Stimulated activated CD4-positive, alpha-beta T cell treated with anti-CD3 and anti-CD28 coated beads, Interleukin-15, amount 100 ng/mL, for 24 hours (primary cell): ENCODE data around the gene FHAD1.

Experiments used
- DNase-seq: peaks from one replicate; pipeline ENCODE4 v3.0.0-alpha.2; 2020

FHAD1 gene

DNA sequence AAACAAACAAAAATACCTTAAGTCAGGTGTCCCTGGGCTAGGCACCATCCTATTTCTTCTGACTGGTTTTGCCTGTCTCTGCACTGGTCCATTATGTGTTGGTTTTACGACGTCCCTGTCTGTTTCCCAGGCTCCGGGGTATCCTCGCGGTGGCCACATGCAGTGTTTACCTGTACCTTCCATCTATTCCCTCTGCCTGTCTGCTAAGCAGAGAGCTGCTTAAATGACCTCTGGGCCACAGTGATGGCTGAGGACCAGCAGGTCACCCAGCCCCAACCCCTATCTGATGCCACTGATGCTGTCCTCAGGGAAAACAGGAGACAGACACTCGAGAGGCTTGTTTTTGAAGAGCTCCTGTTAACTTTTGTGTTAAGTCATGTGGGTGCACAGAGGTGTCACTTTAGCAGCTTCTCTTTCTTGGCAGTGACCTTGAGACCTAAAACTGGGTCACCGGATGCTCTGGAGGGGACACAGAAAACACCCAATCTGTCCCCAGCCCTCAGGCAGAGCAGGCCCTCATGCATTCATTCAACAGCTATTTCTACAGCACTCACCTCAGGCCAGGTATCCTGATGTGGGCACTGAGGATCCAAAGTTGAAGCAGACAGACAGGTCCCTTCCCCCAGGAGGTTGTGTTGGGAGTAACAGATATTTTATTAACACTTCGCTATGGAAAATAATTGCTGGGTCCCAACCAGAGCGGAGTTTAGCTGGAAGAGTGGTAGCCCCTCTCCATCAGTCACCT lies 158.3 kb downstream of the FHAD1 start:
- DNase-seq = no peak

DNA sequence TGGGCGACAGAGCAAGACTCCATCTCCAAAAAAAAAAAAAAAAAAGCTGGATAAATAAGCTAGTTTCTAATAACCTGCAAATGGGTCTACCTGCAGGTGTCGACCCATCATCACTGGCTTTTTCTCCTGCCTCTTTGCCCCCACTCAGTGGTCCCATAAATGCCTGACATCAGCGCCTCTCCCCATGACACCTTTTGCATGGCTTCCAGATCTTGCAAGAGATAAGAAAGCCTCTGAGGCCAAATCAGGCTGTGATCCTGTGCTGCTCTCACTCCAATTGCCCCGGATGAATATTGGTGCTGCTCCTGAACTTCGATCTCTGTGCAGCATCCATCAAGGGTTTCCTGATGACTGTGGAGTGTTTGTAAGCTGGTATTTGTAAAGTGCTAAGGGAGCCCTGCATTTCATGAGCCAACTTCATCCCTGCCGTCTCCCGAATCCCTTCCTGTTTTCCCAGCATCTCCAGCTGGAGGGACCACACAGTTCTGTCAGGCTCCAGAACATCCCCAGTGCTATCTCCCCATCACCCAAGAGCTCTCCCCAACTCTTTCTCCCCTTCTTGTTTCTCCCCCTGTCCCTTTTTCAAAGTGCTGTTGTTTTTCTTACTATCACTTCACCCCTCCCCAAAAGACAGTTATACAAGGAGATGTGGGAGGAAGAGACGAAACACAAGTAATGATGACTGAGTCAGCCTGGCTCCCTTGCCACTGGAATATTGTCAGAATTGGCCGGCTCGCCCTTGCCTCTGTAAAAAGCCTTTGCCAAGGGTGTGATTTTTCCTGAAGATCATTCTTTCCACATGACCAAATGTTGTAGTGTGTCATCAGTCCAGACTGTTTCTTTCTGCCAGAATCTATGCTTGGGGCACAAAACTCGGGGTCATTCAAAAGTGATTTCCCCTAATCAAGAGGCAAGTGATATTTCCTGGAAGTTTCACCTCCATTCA lies 159.9 kb downstream of the FHAD1 start:
- DNase-seq = no peak

DNA sequence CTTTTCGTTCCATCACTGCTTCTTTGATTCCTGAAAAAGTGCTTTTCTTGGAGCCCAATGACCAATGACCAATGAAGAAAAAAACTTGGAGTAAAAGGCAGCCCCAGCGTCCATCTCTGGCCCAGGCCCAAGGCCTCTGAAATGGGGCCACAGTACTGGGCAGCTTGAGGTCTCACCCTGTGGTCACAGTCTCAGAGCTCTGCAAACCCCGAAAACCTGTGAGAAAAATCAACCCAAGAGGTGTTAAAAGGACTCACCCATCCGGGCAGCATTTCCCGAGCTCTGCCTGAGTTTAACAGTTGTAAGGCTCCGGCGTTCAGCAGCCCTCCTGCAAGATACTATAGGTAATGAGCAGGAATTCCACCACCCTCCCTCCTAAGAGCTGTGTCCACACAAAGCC lies 160.6 kb downstream of the FHAD1 start:
- no peak for DNase-seq

DNA sequence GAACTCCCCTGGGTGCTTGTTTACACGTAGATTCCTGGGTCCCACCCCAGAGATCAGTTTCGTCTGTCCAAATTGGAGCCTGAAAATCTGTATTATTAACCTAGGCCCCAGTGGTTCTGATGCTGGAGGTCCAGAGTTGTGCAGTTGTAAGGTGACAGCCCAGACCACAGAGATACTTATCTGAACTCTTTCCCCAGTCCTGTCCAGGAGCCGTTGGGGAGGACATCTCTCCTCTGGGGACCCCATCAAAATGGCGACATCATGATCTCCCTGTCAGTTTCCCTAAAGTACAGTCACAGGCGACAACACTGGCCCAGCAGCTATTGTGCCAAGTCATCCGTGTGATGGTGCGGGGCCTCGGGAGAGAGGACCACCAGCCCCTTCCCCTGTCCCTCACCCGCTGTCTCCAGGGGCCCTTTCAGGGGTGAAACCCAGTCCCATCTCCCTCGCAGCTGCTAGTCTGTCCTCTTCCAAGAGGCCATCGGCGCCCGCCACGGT lies 161.9 kb downstream of the FHAD1 start:
- DNase-seq = no peak

DNA sequence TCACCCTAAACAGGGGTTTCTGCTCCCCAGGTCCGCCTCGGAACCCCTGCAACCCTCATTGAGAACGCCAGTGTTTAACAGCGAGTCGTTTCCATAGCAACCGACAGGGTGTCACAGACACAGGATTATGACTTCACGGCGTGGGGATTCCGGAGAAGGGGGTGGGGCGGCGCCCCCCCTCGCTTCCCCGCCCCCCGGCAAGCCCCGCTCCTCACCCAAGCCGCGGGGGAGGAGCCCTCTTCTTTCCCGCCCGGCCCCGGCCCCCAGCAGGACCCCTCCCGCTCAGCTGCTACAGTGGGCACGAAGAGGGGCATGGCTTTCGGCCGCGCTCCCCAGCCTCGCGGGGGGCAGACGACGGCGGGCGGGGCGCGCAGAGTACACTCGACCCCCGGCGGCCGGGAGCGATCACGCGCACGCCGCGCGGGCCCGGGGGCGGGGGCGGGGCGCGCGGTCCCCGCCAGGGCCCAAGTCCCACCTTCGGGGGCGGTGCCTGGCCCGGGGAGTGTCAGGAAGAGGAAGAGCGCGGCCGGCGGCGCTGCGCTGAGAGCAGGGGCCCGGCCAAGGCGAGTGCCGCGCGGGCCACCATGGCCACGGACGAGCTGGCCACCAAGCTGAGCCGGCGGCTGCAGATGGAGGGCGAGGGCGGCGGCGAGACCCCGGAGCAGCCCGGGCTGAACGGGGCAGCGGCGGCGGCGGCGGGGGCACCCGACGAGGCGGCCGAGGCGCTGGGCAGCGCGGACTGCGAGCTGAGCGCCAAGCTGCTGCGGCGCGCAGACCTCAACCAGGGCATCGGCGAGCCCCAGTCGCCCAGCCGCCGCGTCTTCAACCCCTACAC lies 162.6 kb downstream of the FHAD1 start, which contains the start of gene EFHD2:
Gene EFHD2, plus strand, starts transcription at position 501 of the 835 bp plus-strand sequence. Its CDS starts 84 bp downstream, at position 585.
- peak; percentile 93 for DNase-seq

DNA sequence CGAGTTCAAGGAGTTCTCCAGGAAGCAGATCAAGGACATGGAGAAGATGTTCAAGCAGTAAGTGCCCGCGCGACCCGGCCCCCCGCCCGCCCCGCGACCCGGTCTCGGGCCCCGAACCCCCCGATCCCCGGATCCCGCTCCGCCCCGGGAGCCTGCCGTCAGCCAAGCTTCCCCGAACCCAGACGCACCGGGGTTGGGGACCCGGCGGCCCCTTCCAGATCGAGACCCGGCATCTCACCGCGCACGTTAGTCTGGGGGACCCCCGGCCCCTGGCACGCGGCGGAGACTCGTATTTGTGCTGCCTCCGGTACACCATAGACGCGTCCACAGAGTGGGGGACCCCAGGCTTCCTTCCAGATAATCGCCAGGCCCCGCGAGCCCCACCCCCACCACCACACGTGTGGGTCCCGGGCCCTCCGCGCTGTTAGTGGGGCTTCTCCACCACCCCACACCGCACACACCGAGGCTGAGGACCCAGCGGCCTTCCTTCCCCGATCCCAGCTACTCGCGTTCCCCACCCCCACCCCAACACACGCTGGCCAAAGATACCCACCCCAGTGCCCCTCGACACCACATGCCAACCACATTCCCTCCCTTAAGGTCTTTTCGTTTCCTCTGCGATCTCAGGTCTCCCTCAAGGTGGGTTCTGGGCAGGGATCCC lies 163.3 kb downstream of the FHAD1 start:
- peak; percentile 38 for DNase-seq

DNA sequence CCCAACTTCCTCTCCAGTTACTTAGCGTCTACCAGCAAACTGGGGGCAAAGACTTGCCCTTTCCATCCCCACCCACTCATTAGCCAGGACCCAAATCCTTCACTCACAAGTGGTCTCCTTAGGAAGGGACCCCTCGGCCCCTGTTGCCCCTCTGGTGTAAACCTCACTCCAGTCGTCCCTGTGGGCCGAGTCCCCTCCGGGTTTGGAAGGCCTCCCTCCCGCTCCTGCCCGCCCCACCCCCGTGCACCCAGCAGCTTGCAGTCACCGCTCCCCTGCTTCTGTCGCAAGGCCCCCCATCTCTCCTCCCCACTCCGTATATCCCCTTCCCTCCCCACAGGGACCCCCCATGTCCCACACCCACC lies 163.8 kb downstream of the FHAD1 start:
- DNase-seq = peak; percentile 37

DNA sequence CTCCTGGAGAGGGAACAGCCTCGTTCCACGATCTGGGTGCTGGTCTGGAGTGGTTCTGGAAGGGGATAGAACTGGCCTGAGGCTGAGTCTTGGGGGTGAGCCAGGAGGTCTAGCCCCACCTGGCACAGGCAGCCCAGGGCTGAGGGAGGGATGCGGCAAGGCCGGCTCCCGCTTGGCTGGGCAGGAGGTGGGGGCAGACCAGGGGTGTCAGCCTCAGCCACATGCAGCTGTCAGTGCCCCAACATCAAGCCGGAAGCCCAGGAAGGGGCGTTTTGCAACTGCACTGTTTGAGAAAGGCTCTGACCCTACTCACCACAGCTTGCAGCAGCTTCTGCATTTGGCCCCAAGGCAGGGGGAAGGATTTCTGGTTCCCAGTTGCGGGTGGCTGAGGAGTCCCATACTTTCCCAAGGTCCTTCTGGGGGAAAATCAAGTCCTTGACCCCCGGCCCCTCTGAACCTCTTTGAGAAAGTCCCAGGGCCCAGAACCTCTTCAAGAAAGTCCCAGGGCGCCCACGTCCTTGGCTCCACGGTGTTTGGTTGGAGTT lies 164.6 kb downstream of the FHAD1 start:
- DNase-seq = peak; percentile 57

DNA sequence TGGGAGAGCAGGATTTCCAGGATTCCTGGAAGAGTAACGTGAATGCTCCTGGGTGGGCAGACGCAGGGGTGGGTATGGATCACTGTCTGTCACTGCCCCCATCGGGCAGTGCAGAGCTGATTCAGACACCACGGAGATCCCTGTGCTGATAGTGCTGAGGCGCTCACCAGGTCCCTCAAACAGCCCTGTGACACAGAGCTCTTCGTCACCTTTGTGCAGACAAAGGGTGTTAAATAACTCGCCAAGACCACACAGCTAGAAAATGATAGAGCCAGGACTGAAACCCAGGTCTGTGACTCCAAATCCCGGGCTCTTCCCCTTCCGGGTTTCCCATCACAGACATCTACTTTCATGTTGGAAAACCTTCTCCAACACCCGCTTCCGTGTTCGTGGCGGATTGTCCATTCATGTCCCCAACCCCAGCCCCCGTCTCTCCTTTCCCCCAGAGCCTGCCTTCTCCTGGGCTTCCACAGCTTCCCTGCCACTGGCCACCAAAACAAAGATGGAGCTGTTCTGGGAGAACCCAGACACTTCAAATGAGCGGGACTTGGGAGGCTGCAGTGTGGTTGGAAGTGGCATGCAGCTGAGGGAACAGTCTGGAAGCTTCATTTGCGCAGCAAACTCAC lies 165.3 kb downstream of the FHAD1 start:
- peak; percentile 61 for DNase-seq

DNA sequence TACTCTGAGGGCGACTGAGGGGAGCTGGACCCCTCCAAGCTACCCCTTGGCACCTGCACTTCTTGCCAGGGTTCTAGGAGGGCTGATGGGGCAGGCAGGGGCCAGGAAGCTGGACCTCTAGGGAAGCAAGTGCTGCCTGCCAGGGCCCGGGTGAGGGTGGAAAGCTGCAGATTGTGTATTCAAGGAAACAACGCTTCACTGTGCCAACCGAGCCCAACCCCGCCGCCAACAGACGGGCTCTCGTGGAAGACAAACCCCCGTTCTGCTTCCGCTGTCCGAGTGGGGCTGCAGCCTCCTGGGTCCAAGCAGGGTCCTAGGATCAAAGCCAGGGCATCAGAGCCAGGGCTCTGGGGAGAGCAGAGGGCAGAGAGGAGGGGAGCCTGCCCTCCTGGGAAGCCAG lies 165.8 kb downstream of the FHAD1 start:
- no peak for DNase-seq

DNA sequence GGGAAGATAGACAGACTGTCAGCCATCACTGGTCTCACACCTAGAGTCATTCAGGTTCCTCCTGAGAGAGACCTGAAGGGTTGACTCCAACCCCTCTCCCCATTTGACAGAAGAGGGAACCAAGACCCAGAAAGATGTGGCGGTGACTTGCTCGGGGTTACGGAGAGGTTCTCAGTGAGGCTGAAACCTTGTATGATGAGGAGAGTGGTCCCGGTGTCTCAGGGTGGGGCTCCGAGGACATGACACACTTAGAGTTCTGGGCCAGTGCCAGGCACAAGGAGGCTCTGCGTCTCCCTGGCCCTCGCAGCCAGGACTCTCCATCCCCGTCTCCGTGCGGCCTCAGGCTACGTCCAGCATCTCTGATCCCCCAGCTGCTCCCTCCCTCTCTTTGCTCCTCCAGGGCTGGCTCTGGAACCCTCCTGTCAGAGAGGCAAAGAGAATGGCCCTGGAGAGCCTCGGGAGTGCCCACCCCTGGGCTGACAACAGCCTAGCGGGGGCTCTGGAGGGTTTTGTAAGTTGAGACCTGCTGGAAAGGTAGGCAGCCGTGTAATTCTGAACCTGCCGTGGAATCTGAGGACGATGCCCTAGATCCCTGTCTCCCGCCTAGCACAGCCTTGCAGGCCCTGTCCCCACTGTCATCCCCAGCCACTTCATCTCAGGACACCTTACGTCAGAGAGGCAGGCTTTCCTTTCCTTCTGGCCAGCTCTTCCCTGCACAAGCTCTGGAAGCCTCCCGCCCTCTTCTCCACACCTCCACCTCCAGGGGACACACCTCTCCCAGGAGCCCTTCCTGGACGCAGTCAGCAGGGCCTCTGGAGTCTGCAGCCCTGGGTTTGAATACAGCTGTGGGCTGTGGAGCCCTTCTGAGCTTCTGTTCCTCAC lies 166.8 kb downstream of the FHAD1 start:
- DNase-seq = no peak

DNA sequence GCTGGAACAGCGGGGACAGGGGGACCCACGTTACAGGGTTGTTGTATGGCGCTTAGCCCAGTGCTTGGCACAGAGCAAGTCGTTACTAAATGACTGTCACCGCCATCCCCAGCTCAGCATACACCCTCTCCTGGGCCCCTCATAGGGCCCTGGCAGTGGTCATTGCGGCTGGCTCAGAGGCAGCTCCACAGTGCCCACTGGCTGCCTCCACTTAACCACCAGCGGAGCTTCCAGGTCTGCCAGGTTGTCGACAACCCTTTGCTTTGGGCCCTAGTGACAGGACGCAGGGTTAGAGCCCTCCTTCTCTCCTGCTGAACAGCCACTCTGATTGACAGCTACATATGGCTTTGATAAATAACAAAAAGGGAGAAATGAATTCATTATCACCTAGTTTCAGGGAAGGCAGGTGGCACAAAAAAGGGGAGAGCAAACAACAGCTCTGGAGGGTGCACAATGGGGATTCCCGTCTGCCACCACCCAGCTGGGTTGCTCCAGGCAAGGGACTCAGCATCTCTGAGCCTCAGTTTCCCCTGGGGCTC lies 167.5 kb downstream of the FHAD1 start:
- DNase-seq = no peak

DNA sequence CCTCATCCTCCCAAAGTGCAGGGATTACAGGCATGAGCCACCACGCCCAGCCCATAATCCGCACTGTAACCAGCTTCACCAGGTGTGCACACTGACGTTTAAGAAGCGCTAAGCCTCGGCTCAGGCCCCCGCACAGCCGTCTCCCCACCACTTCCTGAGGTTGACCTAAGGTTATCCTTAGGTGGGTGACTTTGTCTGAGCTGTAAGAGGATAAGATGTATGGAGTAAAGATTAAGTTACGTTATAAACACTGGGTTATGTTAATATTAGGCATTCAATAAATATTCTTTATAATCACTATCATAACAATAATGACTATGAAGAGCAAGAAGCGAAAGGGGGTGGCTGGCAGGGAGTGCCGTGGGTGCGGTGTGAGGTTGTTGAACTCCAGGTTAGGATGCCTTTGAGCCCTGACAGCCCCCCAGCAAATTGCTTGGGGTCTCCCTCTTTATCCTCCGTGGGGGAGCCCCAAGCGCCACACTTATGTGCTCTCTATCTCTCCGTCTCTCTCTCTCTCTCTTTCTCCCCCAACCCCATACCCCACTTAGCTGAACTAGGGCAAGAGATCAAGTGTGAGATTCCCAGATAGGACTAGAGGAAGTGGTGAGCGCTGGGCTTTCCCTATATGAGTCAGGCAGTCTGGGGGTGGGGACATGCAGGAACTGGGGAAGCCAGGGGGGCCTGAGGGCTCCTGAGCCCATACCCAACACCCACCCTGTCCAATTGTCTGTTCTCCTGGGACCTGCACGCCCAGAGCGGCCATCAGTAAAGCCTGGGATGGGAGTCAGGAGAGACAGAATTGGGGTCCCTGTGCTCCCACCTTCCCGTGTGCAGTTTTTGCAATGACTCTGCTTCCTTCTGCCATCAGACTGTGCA lies 170.3 kb downstream of the FHAD1 start:
- peak; percentile 67 for DNase-seq

DNA sequence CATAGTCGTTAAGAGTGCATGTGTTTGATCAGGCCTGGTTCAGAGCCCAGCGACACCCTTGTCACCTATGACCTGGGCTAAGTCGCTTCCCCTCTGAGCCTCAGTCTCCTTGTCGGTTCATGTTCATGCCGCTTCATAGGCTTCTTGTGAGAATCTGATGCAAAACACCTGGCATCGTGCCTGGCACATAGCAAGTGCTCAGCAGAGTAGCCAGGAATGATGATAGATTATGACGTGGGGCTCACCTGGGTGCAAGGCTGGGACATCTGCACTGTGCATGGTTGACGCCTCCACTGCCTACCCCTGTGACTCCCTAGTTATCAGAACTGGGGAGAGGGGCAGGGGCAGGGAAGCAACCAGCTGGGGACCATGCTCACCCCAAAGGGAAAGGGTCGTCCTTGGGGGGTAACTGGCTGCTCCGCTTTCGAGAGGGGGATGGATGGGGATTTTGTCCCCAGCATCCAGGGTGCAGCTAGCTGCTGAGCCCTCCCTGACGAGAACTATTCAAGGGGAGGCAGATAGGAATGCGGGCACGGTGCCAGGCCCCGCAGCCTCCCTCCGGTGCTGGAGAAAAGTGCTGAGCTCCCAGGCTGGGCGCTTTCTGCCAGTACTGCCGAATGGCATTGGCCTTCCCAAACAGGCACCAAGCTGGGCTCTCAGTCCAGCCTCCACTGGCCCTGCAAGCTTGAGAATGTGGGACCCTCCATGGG lies 171.9 kb downstream of the FHAD1 start:
- no peak for DNase-seq

DNA sequence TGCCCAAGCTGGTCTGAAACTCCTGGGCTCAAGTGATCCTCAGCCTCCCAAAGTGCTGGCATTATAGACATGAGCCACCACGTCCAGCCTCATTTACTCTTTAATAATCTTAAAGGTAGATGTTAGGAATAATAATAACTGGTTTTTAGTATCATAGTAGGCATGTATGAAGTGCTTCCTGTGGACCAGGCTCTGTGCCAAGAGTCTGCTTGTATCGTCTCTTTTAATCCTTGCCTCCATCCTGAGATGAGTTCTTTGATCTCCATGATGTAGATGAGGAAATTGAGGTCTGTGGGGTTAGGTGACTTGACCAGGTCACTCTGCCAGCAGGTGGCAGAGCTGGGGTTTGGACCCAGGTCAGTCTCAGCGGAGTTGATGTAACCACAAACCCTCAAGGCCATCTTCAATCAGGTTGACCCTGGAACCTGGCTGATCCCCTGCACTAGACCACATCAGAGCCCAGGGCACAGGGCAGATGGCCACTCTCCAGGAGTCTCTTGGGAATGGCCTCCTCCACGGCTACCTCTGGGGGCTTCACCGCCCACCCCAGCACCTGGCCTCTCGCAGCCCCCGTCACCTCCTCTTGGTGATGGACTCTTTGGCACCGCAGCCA lies 173.9 kb downstream of the FHAD1 start:
- DNase-seq = no peak

DNA sequence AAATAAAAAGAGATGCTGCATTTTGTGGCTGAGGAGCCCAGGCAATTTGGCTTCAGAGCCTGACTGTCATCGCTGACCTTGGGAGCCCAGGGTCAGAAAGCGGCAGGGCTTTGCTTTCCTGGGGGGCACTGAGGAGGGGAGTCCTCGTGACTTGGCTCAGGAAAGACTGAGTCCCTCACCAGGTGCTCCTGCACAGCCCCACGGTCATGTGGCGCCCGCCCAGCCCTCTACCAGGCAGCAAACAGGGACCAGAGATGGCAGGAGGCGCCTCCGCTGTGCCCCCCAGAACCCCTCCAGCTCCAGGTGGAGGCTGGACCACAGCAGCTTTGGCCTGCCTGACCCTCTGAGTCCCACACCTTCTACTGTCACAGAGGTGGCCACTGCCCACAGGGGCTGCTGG lies 175.8 kb downstream of the FHAD1 start:
- DNase-seq = no peak

DNA sequence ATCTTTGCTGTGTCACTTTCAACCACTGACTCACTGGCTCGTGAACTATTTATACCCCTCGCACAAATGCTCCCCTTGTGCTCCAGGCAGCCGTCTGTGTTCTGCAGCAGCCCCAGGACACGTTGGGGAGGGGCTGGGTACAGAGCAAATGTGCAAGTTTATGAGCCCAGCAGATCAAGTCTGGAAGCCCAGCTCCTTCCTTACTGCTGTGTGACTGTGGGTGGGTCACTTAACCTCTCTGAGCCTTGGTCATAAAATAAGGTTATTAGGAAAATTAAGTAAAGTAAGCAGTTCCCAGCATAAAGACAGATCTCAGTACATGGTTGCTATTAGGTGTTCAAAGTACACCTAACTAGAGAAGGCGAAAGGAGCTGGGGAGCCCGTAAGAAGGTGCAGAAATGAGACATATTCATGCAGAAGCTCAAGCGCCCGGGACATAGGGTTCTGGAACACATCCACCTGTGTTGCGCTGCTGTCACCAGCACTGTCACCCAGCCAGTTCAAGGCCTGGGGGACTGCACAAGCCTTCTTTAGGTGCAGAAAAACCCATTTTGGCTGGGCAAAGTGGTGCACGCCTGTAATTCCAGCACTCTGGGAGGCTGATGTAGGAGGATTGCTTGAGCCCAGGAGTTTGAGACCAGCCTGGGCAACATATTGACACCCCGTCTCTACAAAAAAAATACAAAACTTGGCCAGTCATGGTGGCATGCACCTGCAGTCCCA lies 176.5 kb downstream of the FHAD1 start:
- DNase-seq = no peak
